Right cardiac atrium (tissue), 5 donors: ENCODE measurements around the gene NAPB. TPM values are rescaled to one million over a fixed set of nuclear protein-coding genes. Genes with fewer than 3 reads are reported as not detected.

ENCODE experiments used
- ATAC-seq, 2 donors: fragments of 200-7000 bp; cut with Tn5 transposase; one replicate each; pipeline versions ENCODE4 v1.8.0 to v1.9.1; 2020; ENCODE audit warnings: moderate library complexity in 2 of 2, mild to moderate bottlenecking in 1 of 2
- DNase-seq, 3 donors: peaks; one replicate each; pipeline ENCODE4 v3.0.0-alpha.2; 2020
- H3K27ac ChIP-seq: one replicate; pipeline ENCODE4 v1.5.1; 2013; ENCODE audit warnings: mild to moderate bottlenecking, low read length, control low read depth, moderate library complexity
- H3K27me3 ChIP-seq: one replicate; pipeline ENCODE4 v1.6.1; 2013; ENCODE audit not compliant: control insufficient read depth, insufficient read depth
- H3K4me1 ChIP-seq: one replicate; pipeline ENCODE4 v1.6.1; 2013; ENCODE audit warnings: low read length; ENCODE audit not compliant: control insufficient read depth, insufficient read depth
- H3K4me3 ChIP-seq: one replicate; pipeline ENCODE4 v1.5.1; 2013; ENCODE audit warnings: low read length, control low read depth
- H3K9me3 ChIP-seq: one replicate; pipeline ENCODE4 v1.6.1; 2013; ENCODE audit warnings: low read length; ENCODE audit not compliant: control insufficient read depth
- WGBS: extraction: QIAGEN DNeasy Blood & Tissue Kit; methylation state at CpG from one replicate; pipeline ENCODE4 v1.1.7; 2013; 5-methylcytosine and 5-hydroxymethylcytosine counted together
- intact Hi-C, 4 donors: fragments of 100-400 bp; cut with DNase I; formaldehyde crosslinking; loops; one replicate each; pipeline versions ENCODE4 v1.11.0 to v1.14.0; 2022 to 2023
- polyA plus RNA-seq: library from polyadenylated mRNA; stranded (reverse); fragments of 200-250 nt; gene quantifications from one replicate; pipeline ENCODE4 v1.2.3, GENCODE V29; 2013
- total RNA-seq, 4 donors: library from RNA; stranded (reverse); fragmentation: NEBNext Ultra II Directional; extraction: Animal tissue kit (Norgen Biotek cat#: 25700); gene quantifications; one replicate each; pipeline ENCODE4 v1.2.1, GENCODE V29; 2021
- donor health status: healthy with polysubstance abuse.
- donor health status: DM: no; HTN: yes; CAD: no.
- donor health status: DM: no; HTN: no; CAD: no.
- donor health status: DM: no; HTN: yes; CAD: no; lungs with severe emphysema.
- donor health status: DM: yes; HTN: yes; CAD: no.

Gene NAPB
- total and polyA plus RNA-seq, 5 donors: 4.3 to 8.7 (median 7.6) TPM

DNA sequence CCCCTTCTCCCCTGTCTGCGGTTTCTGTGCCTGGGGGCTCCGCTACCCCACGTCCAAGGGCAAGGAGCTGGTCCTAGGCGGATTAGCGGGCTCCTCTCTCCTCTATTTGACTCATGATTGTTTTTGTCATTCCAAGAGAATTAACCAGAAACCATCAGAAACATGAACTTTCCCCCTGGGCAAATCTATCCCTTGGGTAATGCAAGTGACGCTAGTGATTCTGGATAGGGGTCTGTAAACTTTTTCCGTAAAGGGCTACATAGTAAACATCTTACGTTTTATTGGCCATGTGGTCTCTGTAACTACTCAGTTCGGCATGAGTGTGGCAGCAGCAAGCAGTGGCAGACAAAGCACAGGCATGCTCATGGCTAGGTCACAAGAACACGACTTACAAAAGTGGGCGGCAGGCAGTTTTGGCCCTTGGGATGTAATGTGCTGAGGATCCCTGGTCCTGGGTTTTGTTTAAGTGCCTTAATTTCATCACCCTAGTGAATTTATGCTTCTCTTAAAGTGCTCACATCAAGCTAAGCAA lies 30.7 kb upstream of the NAPB start:
- no peak for ATAC-seq

GRCh38 chr20:23450877-23451276 lies 29.6 kb upstream of the NAPB start:
- no peak overlapping the region for H3K4me3 ChIP-seq
- no peak for ATAC-seq
- no peak for DNase-seq
- H3K27me3 ChIP-seq: no peaks in the 10 kb centered on the region
- intact Hi-C loops: no loop called here
- H3K4me1 ChIP-seq: no peaks in the 10 kb centered on the region
- H3K9me3 ChIP-seq: no peaks in the 10 kb centered on the region
- H3K27ac ChIP-seq: no peak overlapping the region
- WGBS: 86% methylated on average over 1 of the region's 1 CpG

More for the DNA sequence above, 30.7 kb upstream of the NAPB start:
- no peak for DNase-seq
- Histone ChIP-seq H3K9me3 (no peaks in the 10 kb centered on the region), H3K27ac (no peak overlapping the region), H3K4me3 (no peak overlapping the region), H3K27me3 (no peaks in the 10 kb centered on the region), H3K4me1 (no peaks in the 10 kb centered on the region)
- intact Hi-C loops: no loop called here
- WGBS: 77% methylated on average over 11 of the region's 11 CpGs

- H3K27me3 ChIP-seq: no peaks in the 10 kb centered on the region
- no peak overlapping the region for H3K4me3 ChIP-seq
- H3K9me3 ChIP-seq: no peaks in the 10 kb centered on the region
- H3K4me1 ChIP-seq: no peaks in the 10 kb centered on the region
- ATAC-seq: no peak
- WGBS: 36% methylated on average over 3 of the region's 3 CpGs
- no peak for DNase-seq
- intact Hi-C loops: loop anchor here (5.0 to 10.0 kb wide), 2 partner anchors 102 to 155 kb away; partner anchors contain the start of gene CST9 (in 3 of the 4)
- H3K27ac ChIP-seq: no peak overlapping the region
These were observed 28.1 kb upstream of the NAPB start for GRCh38 chr20:23449421-23449820.

GRCh38 chr20:23448167-23448566 lies 26.9 kb upstream of the NAPB start:
- no peaks in the 10 kb centered on the region for H3K9me3 ChIP-seq
- ATAC-seq (no peak), DNase-seq (no peak)
- 87% methylated on average over 5 of the region's 5 CpGs for WGBS
- H3K27me3 ChIP-seq: no peaks in the 10 kb centered on the region
- intact Hi-C loops: loop anchor here (5.0 to 10.0 kb wide), 2 partner anchors 101 to 157 kb away; partner anchors contain the start of gene CST9 (in 3 of the 4)
- no peaks in the 10 kb centered on the region for H3K4me1 ChIP-seq
- no peak overlapping the region for H3K27ac ChIP-seq
- H3K4me3 ChIP-seq: no peak overlapping the region

DNA sequence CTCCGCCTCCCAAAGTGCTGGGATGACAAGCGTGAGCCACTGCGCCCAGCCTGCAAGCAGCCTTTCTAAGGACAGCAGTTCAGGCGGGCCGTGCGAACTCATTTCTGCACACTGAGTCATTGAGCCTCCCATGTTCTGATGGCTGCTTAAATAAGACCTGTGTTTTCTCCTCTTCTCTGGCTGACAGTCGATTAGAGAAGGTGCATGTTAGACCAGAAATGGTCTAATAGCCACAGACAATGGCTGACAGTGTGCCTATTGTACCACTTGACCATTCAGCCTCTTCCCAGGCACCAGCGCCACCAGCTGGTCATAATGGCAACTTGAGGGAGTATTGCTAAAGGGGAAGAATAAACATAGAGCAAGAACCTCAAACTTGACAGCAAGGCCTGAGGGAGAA lies 25.2 kb upstream of the NAPB start:
- ATAC-seq (peak; percentile 56 to 65), DNase-seq (peak; percentile 37 to 75 (median 72))
- intact Hi-C loops: loop anchor here (5.0 to 10.0 kb wide), 2 partner anchors 99 to 158 kb away; partner anchors contain the start of gene CST9 (in 3 of the 4)
- Histone ChIP-seq H3K4me1 (no peaks in the 10 kb centered on the region), H3K27ac (no peak overlapping the region), H3K4me3 (no peak overlapping the region), H3K9me3 (no peaks in the 10 kb centered on the region), H3K27me3 (no peaks in the 10 kb centered on the region)
- WGBS: 76% methylated on average over 8 of the region's 8 CpGs

DNA sequence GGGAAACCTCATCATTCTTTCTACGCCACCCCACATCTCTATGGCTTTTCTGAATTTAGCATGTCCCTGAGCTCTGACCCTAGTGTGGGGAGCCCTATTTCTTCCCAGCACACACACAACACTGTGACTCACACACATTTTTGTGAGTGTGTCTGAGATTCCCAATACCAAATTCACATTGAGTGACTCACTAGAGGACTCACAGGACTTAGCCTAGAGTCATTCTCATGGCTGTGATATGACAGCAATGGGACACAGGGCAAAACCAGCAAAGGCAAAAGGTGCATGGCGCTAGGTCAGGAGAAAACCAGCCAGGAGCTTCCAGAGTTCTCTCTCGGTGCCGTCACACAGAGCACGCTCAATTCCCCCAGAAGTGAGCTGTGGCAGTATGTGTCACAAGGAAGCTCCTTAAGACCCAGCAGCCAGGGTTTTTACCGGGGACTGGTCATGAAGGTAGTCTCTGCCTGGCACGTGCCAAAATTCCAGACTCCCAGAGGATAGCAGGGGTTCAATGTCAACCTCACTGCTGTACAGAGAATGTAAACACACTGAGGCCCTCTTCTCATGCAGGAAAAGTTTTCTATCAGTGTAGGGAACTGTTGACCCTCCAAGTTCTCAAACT lies 24.4 kb upstream of the NAPB start:
- intact Hi-C loops: loop anchor here (5.0 to 10.0 kb wide), 2 partner anchors 98 to 159 kb away; partner anchors contain the start of gene CST9 (in 3 of the 4)
- 89% methylated on average over 7 of the region's 7 CpGs for WGBS
- no peaks in the 10 kb centered on the region for H3K27me3 ChIP-seq
- no peak overlapping the region for H3K27ac ChIP-seq
- no peaks in the 10 kb centered on the region for H3K9me3 ChIP-seq
- ATAC-seq: no peak
- H3K4me1 ChIP-seq: no peaks in the 10 kb centered on the region
- H3K4me3 ChIP-seq: no peak overlapping the region
- DNase-seq: no peak

GRCh38 chr20:23444859-23445258 lies 23.6 kb upstream of the NAPB start:
- no peaks in the 10 kb centered on the region for H3K4me1 ChIP-seq
- no peaks in the 10 kb centered on the region for H3K9me3 ChIP-seq
- no peak overlapping the region for H3K4me3 ChIP-seq
- DNase-seq (no peak), ATAC-seq (no peak)
- intact Hi-C loops: loop anchor here (5.0 to 10.0 kb wide), 3 partner anchors 98 to 160 kb away; partner anchors contain the start of gene CST9 (in 3 of the 4)
- no peak overlapping the region for H3K27ac ChIP-seq
- 82% methylated on average over 4 of the region's 4 CpGs for WGBS
- H3K27me3 ChIP-seq: no peaks in the 10 kb centered on the region

- no peaks in the 10 kb centered on the region for H3K27me3 ChIP-seq
- no peak overlapping the region for H3K27ac ChIP-seq
- no peaks in the 10 kb centered on the region for H3K9me3 ChIP-seq
- no peak for ATAC-seq
- no peaks in the 10 kb centered on the region for H3K4me1 ChIP-seq
- no peak for DNase-seq
- WGBS: 77% methylated on average over 5 of the region's 5 CpGs
- H3K4me3 ChIP-seq: no peak overlapping the region
- intact Hi-C loops: loop anchor here (5.0 to 10.0 kb wide), 2 partner anchors 160 to 162 kb away; partner anchors contain the start of gene CST9 (in 3 of the 4)
These were observed 21.1 kb upstream of the NAPB start for GRCh38 chr20:23442436-23442835.

- 20% methylated on average over 8 of the region's 8 CpGs for WGBS
- intact Hi-C loops: loop anchor here (5.0 to 10.0 kb wide), 2 partner anchors 160 to 163 kb away; partner anchors contain the start of gene CST9 (in 3 of the 4)
- DNase-seq: peak; percentile 44 to 75 (median 69)
- H3K4me1 ChIP-seq: no peaks in the 10 kb centered on the region
- H3K4me3 ChIP-seq: no peak overlapping the region
- no peaks in the 10 kb centered on the region for H3K9me3 ChIP-seq
- peak; percentile 80 to 82 for ATAC-seq
- no peak overlapping the region for H3K27ac ChIP-seq
- no peaks in the 10 kb centered on the region for H3K27me3 ChIP-seq
These were observed 20.6 kb upstream of the NAPB start for GRCh38 chr20:23441850-23442313.

DNA sequence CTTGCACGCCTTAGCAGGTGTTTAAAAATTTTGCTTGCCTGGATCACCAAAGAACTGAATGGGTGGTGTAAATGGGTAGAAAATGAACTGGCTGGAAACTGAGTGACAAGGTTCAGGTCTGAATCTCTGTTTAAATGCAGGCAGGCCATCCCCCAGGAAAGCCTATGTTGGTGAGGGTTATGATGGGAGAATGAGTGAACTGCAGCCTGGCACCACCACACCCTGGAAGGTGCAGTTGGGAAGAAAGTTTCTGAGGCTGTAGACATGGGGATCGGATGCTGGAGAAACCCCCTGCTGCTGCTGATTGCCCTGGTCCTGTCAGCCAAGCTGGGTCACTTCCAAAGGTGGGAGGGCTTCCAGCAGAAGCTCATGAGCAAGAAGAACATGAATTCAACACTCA lies 18.7 kb upstream of the NAPB start:
- peaks cover 2% of the 10 kb centered on the region for H3K4me1 ChIP-seq
- H3K9me3 ChIP-seq: no peaks in the 10 kb centered on the region
- intact Hi-C loops: loop anchor here (5.0 to 10.0 kb wide), 2 partner anchors 162 to 165 kb away; partner anchors contain the start of gene CST9 (in 3 of the 4)
- H3K27ac ChIP-seq: no peak overlapping the region
- no peak overlapping the region for H3K4me3 ChIP-seq
- no peaks in the 10 kb centered on the region for H3K27me3 ChIP-seq
- 80% methylated on average over 2 of the region's 2 CpGs for WGBS
- ATAC-seq (no peak), DNase-seq (no peak)

GRCh38 chr20:23438661-23439060 lies 17.4 kb upstream of the NAPB start:
- DNase-seq (no peak), ATAC-seq (no peak)
- H3K9me3 ChIP-seq: no peaks in the 10 kb centered on the region
- H3K4me3 ChIP-seq: no peak overlapping the region
- H3K27me3 ChIP-seq: no peaks in the 10 kb centered on the region
- intact Hi-C loops: no loop called here
- 77% methylated on average over 5 of the region's 5 CpGs for WGBS
- no peak overlapping the region for H3K27ac ChIP-seq
- peaks cover 2% of the 10 kb centered on the region for H3K4me1 ChIP-seq
